Right forelimb (tissue), 1 donor: ENCODE data around the gene GPR21.

Experiments used
- DNase-seq: peaks from one replicate; pipeline ENCODE4 v3.0.0-alpha.2; 2018

Gene GPR21

GRCh38 chr9:123033352-123033751 is at the start of gene GPR21:
TSS of gene GPR21 (plus strand) at chr9:123033667. CDS start at chr9:123034567, 900 bp downstream.
- DNase-seq = no peak

- no peak for DNase-seq
Measured at GRCh38 chr9:122986010-122986409, 47.5 kb upstream of the GPR21 start.

GRCh38 chr9:122988141-122988540 is 45.3 kb upstream of the GPR21 start:
- no peak for DNase-seq

GRCh38 chr9:122988920-122989621 is 44.4 kb upstream of the GPR21 start:
- DNase-seq = no peak

- no peak for DNase-seq
Measured at GRCh38 chr9:122991370-122991830, 42.1 kb upstream of the GPR21 start.

- no peak for DNase-seq
Measured at GRCh38 chr9:122996586-122996985, 36.9 kb upstream of the GPR21 start.

- DNase-seq = no peak
Measured at GRCh38 chr9:122998448-122998847, 35.0 kb upstream of the GPR21 start.

- DNase-seq = no peak
Measured at GRCh38 chr9:123000371-123001068, 32.9 kb upstream of the GPR21 start.

GRCh38 chr9:123002754-123003153 is 30.7 kb upstream of the GPR21 start:
- DNase-seq = no peak

- DNase-seq = no peak
Measured at GRCh38 chr9:123003466-123003865, 30.0 kb upstream of the GPR21 start.

- no peak for DNase-seq
Measured at GRCh38 chr9:123005964-123006363, 27.5 kb upstream of the GPR21 start.

GRCh38 chr9:123007269-123007668 is 26.2 kb upstream of the GPR21 start:
- no peak for DNase-seq

GRCh38 chr9:123008909-123009308 is 24.6 kb upstream of the GPR21 start:
- no peak for DNase-seq

- no peak for DNase-seq
Measured at GRCh38 chr9:123011380-123011779, 22.1 kb upstream of the GPR21 start.

GRCh38 chr9:123011878-123012528 is 21.5 kb upstream of the GPR21 start:
- no peak for DNase-seq

GRCh38 chr9:123016631-123017030 is 16.8 kb upstream of the GPR21 start:
- no peak for DNase-seq

GRCh38 chr9:123020796-123021195 is 12.7 kb upstream of the GPR21 start:
- no peak for DNase-seq

- no peak for DNase-seq
Measured at GRCh38 chr9:123026425-123026824, 7.0 kb upstream of the GPR21 start.

- DNase-seq = no peak
Measured at GRCh38 chr9:123027517-123027916, 6.0 kb upstream of the GPR21 start.

- no peak for DNase-seq
Measured at GRCh38 chr9:123028136-123028535, 5.3 kb upstream of the GPR21 start.

- no peak for DNase-seq
Measured at GRCh38 chr9:123028973-123029372, 4.5 kb upstream of the GPR21 start.

GRCh38 chr9:123031963-123032362 is 1.5 kb upstream of the GPR21 start:
- no peak for DNase-seq

- no peak for DNase-seq
Measured at GRCh38 chr9:123033864-123034601, 566 bp downstream of the GPR21 start.
